HEK293T (cell line): ENCODE data around the gene COL4A4.

Source experiments
- CTCF ChIA-PET: fragments of 350-600 bp; formaldehyde crosslinking; extraction: SDS; loops from one replicate; lab custom pipeline; 2021; ENCODE audit warnings: antibody characterized with exemption, inconsistent platforms; lab: Yijun Ruan, JAX
- POLR2A ChIA-PET: fragments of 350-600 bp; formaldehyde crosslinking; extraction: SDS; loops from one replicate; lab custom pipeline; 2020; ENCODE audit warnings: antibody characterized with exemption, inconsistent platforms; lab: Yijun Ruan, JAX
- DNase-seq: peaks from one replicate; pipeline ENCODE4 v3.0.0; 2012; ENCODE audit warnings: mixed read lengths; ENCODE audit errors: extremely low spot score
- ARNT ChIP-seq: fragments of 450-650 bp; IDR thresholded peaks from 2 replicates; pipeline ENCODE4 v1.6.1; 2017; ENCODE audit warnings: mild to moderate bottlenecking
- BHLHE40 ChIP-seq: fragments of 450-650 bp; IDR thresholded peaks from 2 replicates; pipeline ENCODE4 v1.6.1; 2016; ENCODE audit warnings: mild to moderate bottlenecking, moderate library complexity, borderline replicate concordance
- CTBP1 ChIP-seq: fragments of 450-650 bp; IDR thresholded peaks from 2 replicates; pipeline ENCODE4 v1.6.1; 2016; ENCODE audit warnings: borderline replicate concordance
- ELF4 ChIP-seq: fragments of 450-650 bp; IDR thresholded peaks from 2 replicates; pipeline ENCODE4 v1.6.1; 2017; ENCODE audit warnings: antibody characterized with exemption
- FOXA1 ChIP-seq: fragments of 450-650 bp; IDR thresholded peaks from 2 replicates; pipeline ENCODE4 v1.6.1; 2016; ENCODE audit warnings: mild to moderate bottlenecking
- FOXK2 ChIP-seq: fragments of 450-650 bp; IDR thresholded peaks from 2 replicates; pipeline ENCODE4 v1.6.1; 2016; ENCODE audit warnings: mild to moderate bottlenecking
- FOXM1 ChIP-seq: fragments of 450-650 bp; IDR thresholded peaks from 2 replicates; pipeline ENCODE4 v1.6.1; 2017; ENCODE audit warnings: mild to moderate bottlenecking, borderline replicate concordance
- HDGF ChIP-seq: fragments of 450-650 bp; IDR thresholded peaks from 2 replicates; pipeline ENCODE4 v1.6.1; 2017; ENCODE audit warnings: antibody characterized with exemption, borderline replicate concordance
- L3MBTL2 ChIP-seq: fragments of 450-650 bp; conservative IDR thresholded peaks from 2 replicates; pipeline ENCODE4 v1.6.1; 2016; ENCODE audit warnings: mild to moderate bottlenecking
- LEF1 ChIP-seq: fragments of 450-650 bp; IDR thresholded peaks from 2 replicates; pipeline ENCODE4 v1.6.1; 2017; ENCODE audit warnings: mild to moderate bottlenecking, borderline replicate concordance
- NFRKB ChIP-seq: fragments of 450-650 bp; IDR thresholded peaks from 2 replicates; pipeline ENCODE4 v1.6.1; 2016; ENCODE audit warnings: mild to moderate bottlenecking, moderate library complexity
- SP1 ChIP-seq: fragments of 450-650 bp; IDR thresholded peaks from 2 replicates; pipeline ENCODE4 v1.6.1; 2017
- SUZ12 ChIP-seq: fragments of 450-650 bp; IDR thresholded peaks from 2 replicates; pipeline ENCODE4 v1.6.1; 2016; ENCODE audit warnings: mild to moderate bottlenecking
- TARDBP ChIP-seq: fragments of 450-650 bp; IDR thresholded peaks from 2 replicates; pipeline ENCODE4 v1.6.1; 2016
- ZNF384 ChIP-seq: fragments of 450-650 bp; IDR thresholded peaks from 2 replicates; pipeline ENCODE4 v1.6.1; 2016
- TF ChIP-seq, protein P1 (sequence below): fragments of 450-650 bp; IDR thresholded peaks from 2 replicates; pipeline ENCODE4 v1.6.1; 2016

Gene COL4A4

DNA sequence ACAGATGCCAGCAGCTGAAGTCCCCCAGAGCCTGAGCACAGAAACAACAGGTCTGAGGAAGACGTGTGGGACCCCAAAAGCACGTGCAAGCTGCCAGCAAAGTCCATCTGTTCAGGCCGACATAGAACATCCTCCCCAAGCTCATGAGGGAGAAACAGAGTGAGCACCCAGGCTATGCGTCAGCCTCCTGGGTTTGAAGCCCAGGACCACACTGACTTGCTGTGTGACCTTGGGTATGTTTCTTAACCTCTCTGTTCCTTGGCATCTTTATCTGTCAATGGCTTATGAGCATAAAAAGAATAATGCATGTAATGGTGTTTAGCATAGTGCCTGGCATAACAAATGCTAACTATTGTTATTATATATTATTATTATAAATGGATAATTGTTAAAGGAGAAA is 40.3 kb downstream of the COL4A4 start:
- no peak for TF ChIP-seq CTBP1
- TF ChIP-seq NFRKB, result no peak
- no peak for TF ChIP-seq ELF4
- TF ChIP-seq LEF1, result no peak
- CTCF ChIA-PET, result no interaction called here
- POLR2A ChIA-PET, result no interaction called here

DNA sequence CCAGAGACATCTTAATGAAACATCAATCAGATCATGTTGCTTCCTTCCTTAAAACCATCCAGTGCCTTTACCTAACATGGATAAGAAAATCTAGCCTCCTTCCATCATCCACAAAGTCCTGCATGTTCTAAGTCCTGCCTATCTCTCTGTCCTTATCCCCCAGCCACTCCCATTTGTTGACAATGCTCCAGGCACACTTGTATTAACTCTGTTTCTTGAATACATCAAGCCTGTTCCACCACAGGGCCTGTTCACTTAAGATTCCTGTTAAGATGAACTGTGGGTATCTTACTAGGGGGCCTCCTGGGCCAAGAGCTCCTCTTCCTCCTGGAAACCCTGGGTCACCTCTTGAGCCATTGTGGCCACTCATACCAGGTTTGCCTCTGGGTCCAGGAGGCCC is 45.7 kb downstream of the COL4A4 start:
- TF ChIP-seq SP1 (no peak), TARDBP (no peak), HDGF (no peak), L3MBTL2 (no peak), NFRKB (no peak), CTBP1 (no peak), FOXA1 (no peak), LEF1 (no peak), FOXM1 (no peak), ZNF384 (no peak), ELF4 (no peak), SUZ12 (no peak), ARNT (no peak), FOXK2 (no peak), BHLHE40 (no peak)
- TF ChIP-seq, protein P1, sequence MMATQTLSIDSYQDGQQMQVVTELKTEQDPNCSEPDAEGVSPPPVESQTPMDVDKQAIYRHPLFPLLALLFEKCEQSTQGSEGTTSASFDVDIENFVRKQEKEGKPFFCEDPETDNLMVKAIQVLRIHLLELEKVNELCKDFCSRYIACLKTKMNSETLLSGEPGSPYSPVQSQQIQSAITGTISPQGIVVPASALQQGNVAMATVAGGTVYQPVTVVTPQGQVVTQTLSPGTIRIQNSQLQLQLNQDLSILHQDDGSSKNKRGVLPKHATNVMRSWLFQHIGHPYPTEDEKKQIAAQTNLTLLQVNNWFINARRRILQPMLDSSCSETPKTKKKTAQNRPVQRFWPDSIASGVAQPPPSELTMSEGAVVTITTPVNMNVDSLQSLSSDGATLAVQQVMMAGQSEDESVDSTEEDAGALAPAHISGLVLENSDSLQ, result no peak
- CTCF ChIA-PET, result no interaction called here
- POLR2A ChIA-PET, result no interaction called here
- no peak for DNase-seq

More for the DNA sequence above, 40.3 kb downstream of the COL4A4 start:
- DNase-seq, result no peak

DNA sequence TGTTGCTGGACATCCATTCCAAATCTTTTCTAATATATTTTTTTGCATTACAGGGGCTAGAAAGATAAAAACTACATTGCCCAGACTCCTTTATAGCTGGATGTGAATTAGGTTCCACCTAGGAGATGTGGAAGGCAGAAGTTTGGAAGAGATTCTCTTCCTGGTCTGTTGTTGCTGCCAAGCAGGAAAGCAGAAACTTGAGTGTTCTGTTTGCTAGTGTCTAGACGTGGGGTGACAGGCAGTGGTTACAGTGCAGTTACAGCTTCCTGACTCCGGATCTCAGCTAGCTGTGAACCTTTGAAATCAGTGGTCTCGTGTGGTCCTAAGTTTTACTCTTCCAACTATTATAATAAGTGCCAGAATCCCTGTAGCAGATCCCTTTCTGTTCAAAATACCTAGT is 46.2 kb downstream of the COL4A4 start:
- TF ChIP-seq CTBP1 (no peak), SUZ12 (no peak), ELF4 (no peak)
- TF ChIP-seq, protein P1, result no peak
- no peak for DNase-seq
- ChIA-PET CTCF (interaction anchor here (0.5 to 1.4 kb wide), 2 partner anchors 15 to 120 kb away, joined by 5 read pairs; no protein-coding TSS in a partner anchor), POLR2A (no interaction called here)

DNA sequence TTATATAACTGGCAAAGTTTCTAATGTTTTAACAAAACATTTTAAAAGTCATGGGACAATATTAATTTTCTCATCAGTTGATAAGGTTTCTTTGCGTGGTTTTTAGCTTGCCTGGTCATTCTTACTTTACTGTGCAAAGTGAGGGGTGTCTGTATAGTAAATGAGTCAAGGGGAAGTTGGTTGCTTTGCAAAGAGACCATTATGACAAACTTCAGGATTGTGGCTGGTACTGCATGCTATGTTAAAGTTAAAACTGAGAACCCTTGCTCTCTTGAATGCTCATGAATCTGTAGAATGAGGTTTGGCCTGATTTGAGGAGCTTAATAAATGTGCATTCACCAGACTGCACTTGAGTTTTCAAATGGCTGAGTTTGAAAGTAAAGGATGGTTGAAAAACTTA is 47.0 kb downstream of the COL4A4 start:
- POLR2A ChIA-PET, result no interaction called here
- CTCF ChIA-PET, result interaction anchor here (1.4 kb wide), 1 partner anchor 121 kb away, joined by 5 read pairs; no protein-coding TSS in a partner anchor
- DNase-seq, result no peak
- TF ChIP-seq SP1, result no peak
- TF ChIP-seq LEF1, result no peak
- TF ChIP-seq ARNT, result no peak
- no peak for TF ChIP-seq SUZ12
- TF ChIP-seq FOXM1, result no peak
- TF ChIP-seq FOXA1, result no peak
- no peak for TF ChIP-seq HDGF
- TF ChIP-seq FOXK2, result no peak
- no peak for TF ChIP-seq BHLHE40
- TF ChIP-seq, protein P1, result no peak
- no peak for TF ChIP-seq TARDBP

DNA sequence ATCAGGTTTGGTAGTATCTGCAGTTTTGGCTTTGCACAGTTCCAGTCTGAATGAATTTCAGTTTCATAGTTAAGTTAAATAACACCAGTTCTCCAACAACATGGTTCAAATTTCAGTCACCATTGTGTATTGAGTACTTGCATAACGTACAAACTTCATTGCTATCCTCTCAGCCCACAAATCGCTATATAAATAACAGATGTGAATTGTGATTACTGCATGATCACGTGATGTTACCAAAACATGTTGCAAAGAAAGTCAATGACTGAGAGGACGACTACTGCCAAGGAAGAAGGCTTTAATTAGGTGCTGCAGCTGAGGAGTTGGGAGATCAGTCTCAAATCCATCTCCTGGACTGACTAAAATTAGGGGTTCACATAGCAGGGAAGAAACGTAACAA is 48.2 kb downstream of the COL4A4 start:
- POLR2A ChIA-PET, result no interaction called here
- no peak for DNase-seq
- CTCF ChIA-PET, result no interaction called here
- no peak for TF ChIP-seq SP1
- TF ChIP-seq NFRKB, result no peak
- no peak for TF ChIP-seq ZNF384
- no peak for TF ChIP-seq HDGF
- no peak for TF ChIP-seq LEF1
- TF ChIP-seq ELF4, result no peak
- TF ChIP-seq, protein P1, result no peak
- no peak for TF ChIP-seq CTBP1
- no peak for TF ChIP-seq BHLHE40
- TF ChIP-seq FOXK2, result no peak
- no peak for TF ChIP-seq FOXA1

DNA sequence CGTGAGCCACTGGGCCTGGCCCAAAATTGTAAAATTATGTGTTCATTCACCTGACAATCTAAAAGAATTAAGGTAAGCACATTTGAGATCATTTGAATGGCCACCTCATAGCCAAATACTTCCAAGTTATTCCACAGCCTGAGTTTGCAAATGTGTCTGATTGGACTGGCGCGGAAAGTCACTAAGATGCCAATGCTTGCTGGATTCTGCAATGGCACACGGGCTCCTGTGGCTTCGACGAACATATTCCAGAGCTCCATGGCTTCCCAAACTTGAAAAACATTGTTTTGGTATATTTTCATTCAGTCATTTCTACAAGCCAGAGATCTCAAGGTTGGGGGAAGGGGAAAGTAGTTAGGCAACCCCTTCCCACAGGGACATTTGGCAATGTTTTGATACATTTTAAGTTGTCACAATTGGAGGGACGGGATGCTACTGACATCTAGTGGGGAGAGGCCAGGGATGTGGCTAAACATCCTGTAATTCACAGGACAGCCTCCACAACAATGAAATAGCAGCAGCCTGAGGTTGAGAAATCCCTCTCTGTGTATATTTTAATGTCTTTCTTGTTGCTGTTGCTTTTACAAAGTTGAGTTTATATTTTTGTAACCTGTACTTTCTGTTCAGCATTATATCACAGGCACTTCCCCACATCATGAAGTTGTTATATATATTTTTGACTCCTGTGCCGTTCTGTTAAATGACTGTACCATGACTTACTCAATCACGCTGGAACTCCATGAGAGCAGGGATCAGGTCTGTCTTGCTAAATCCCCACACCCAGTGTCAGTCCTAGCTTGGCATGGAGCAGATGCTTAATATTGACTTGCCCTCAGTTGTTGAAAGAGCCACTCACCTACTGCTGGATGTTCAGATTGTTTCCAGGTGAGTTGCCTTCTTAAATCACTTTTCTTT is 56.9 kb downstream of the COL4A4 start:
- CTCF ChIA-PET, result no interaction called here

More for the DNA sequence above, 56.9 kb downstream of the COL4A4 start:
- POLR2A ChIA-PET, result no interaction called here
- DNase-seq, result peak; percentile 45
- TF ChIP-seq ZNF384, result no peak
- TF ChIP-seq, protein P1, result no peak
- no peak for TF ChIP-seq ELF4
- TF ChIP-seq NFRKB, result no peak
- no peak for TF ChIP-seq FOXA1
- no peak for TF ChIP-seq SUZ12
- TF ChIP-seq FOXM1, result no peak
- TF ChIP-seq LEF1, result no peak
- no peak for TF ChIP-seq SP1
- TF ChIP-seq ARNT, result no peak
- no peak for TF ChIP-seq FOXK2
- no peak for TF ChIP-seq HDGF
- TF ChIP-seq TARDBP, result no peak
- no peak for TF ChIP-seq L3MBTL2
- TF ChIP-seq BHLHE40, result no peak
